Pulmonary artery endothelial cell (primary cell): ENCODE measurements around the gene KRT25. TPM values are rescaled to one million over a fixed set of nuclear protein-coding genes. Genes with fewer than 3 reads are reported as not detected.
"Not testable (repeated sequence)": the region's sequence is repeated elsewhere in the genome, so short reads cannot be mapped to it uniquely, and the experiment has no call there.

Experiments
- DNase-seq: peaks from one replicate; pipeline ENCODE4 v3.0.0-alpha.2; 2011; ENCODE audit warnings: low read depth, low spot score
- total RNA-seq: library from RNA; depleted of rRNA; stranded (reverse); fragments of >200 nt; gene quantifications from 2 replicates; pipeline ENCODE4 v1.2.3, GENCODE V29; 2014

Gene KRT25
- total RNA-seq, 1 donor from 2014 or later, result not detected

DNA sequence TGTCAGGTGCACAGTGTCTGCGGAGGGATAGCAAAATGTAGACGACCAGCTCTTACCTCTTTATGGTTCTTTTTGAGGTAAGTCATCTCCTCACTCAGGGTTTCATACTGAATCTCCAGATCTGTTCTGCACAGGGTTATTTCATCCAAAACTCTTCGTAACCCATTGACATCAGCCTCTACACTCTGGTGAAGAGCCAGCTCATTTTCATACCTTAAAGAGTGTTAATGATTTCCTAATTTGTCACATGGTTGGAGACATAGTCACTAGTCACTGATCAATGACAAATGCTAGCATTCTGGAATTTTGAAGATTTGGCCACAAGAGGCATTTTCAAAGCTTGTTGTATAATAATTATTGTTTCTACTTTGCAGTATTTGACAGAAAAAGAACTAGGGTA, 1.3 kb downstream of the KRT25 start:
- no peak for DNase-seq

DNA sequence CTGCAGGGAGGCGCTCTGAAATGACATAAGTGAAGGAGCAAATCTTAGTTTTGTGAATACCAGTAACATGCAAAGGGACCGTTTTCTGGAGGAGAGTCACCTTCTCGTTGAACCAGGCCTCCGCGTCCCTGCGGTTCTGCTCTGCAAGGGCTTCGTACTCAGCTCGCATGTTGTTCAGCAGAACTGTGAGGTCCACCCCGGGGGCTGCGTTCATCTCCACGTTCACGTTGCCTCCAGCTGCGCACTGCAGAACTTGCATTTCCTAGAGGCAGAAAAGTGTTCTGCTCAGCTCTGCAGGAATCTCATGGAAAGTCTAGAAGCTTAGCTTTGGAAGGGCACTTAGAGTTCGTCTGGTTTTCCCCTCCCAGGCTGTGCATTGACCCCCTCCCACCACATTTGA, 4.1 kb downstream of the KRT25 start:
- no peak for DNase-seq

GRCh38 chr17:40750391-40750790, 4.7 kb downstream of the KRT25 start:
- DNase-seq, result no peak

- not testable (repeated sequence) for DNase-seq
Measured at GRCh38 chr17:40748666-40749065, 6.5 kb downstream of the KRT25 start.

- DNase-seq, result no peak
Measured at GRCh38 chr17:40738553-40738952, 16.6 kb downstream of the KRT25 start.

- no peak for DNase-seq
Measured at GRCh38 chr17:40735016-40735415, 20.1 kb downstream of the KRT25 start.

DNA sequence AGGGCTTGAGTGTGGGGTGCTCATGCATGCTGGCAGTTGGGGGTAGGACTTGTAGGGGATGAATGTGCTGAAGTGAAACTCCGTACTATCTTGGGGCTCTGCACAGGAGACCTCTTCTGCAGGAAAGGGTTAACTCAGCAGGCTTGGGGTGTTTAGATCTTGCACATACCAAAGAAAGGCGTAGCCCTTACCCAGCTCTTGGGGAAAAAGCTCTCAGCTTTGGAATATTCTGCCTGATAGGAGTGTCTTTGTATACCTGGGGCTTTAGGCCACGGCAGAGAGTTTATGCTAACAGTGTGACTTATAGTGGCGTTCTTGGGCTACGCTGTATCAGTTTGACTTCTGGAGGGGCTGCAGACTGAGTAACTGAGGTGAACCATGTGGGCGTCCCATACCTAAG, 21.1 kb downstream of the KRT25 start:
- no peak for DNase-seq

DNA sequence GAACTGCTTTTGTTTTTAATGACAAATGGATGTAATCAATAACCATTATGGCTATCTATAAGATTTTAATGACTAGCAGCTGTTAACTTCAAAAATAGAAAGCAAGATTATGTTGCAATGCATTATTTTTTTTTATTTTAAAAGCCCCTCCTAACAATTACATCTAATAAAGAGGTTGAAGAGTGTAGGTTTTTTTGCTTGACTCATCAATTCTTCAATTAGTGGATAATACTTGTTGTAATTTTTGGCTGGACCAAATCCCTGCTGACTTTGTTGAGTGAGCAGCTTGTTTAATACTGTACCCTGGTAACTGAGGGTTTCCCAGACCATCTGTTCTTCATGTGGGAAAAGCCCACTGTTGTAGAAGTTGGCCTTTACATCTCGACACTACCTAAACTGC, 24.2 kb downstream of the KRT25 start:
- DNase-seq, result no peak

- DNase-seq, result no peak
Measured at GRCh38 chr17:40727447-40728231, 27.5 kb downstream of the KRT25 start.

DNA sequence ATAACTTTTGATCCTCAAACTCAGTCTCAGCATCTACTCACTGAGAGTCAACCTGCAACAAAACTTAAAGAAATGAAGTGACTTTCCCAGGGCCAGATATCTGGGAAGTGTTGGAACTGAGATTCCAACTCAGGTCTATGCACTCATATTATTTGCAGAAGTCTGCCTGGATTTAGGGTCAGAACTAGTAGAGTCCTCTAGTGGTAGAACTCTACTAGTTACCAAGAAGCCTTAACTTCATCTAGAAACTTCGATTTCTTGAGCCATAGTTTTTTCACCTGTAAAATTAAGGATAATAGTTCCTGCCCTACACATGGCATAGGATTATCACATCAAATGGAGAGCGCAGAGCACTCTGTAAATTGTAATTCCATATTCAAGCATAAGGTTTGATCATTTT, 28.2 kb downstream of the KRT25 start:
- no peak for DNase-seq

- DNase-seq, result no peak
Measured at GRCh38 chr17:40724656-40725055, 30.5 kb downstream of the KRT25 start.

- no peak for DNase-seq
Measured at GRCh38 chr17:40722241-40722640, 32.9 kb downstream of the KRT25 start.

- DNase-seq, result no peak
Measured at GRCh38 chr17:40720899-40721298, 34.2 kb downstream of the KRT25 start.

DNA sequence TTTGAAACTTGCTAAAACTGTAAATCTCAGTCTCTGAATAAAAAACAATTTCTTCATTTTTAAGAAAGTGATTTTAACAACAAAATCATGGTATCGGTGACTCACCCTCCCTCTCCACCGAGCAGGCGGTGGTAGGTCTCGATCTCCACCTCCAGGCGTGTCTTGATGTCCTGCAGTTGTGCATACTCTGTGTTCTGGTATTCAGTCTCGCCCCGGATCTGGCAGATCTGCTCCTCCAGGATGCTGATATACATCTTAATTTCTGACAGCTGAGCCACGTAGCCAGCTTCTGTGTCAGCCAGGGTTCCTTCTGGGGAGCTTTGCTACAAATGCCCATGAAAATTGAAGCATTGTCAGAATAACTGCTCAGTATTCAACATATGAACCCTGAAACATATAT, 36.2 kb downstream of the KRT25 start:
- no peak for DNase-seq

DNA sequence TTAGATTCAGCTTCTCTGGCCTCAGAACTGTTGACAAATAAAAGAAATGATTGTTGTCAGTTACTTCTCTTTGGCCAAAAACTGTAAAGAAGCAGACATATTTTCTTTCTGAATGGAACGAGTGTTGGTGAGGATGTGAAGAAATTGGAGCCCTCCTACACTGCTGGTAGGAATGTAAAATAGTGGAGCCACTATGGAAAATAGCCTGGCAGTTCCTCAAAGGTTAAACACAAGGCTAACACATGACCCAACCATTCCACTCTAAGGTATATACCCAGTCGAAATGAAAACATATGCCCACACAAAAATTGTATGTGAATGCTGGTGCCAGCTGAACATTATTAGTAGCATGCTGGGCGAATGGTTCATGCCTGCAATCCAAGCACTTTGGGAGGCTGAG, 37.4 kb downstream of the KRT25 start:
- no peak for DNase-seq

- DNase-seq, result no peak
Measured at GRCh38 chr17:40714473-40714872, 40.7 kb downstream of the KRT25 start.

GRCh38 chr17:40707745-40708144, 47.4 kb downstream of the KRT25 start:
- peak; percentile 77 for DNase-seq

GRCh38 chr17:40705584-40705983, 49.5 kb downstream of the KRT25 start:
- DNase-seq, result no peak

- no peak for DNase-seq
Measured at GRCh38 chr17:40703652-40704051, 51.5 kb downstream of the KRT25 start, which contains the start of gene KRT24. Gene KRT24 (minus strand): TSS chr17:40703752. CDS start chr17:40703693, 59 bp downstream.

- no peak for DNase-seq
Measured at GRCh38 chr17:40702271-40702670, 52.9 kb downstream of the KRT25 start.

- DNase-seq, result no peak
Measured at GRCh38 chr17:40699853-40700252, 55.3 kb downstream of the KRT25 start.

- no peak for DNase-seq
Measured at GRCh38 chr17:40699371-40699770, 55.8 kb downstream of the KRT25 start.
